IMR-90 (cell line): Measurements from ENCODE around the gene LRRC47. TPM values are rescaled to one million over a fixed set of nuclear protein-coding genes. Genes with fewer than 3 reads are reported as not detected.
A peak's percentile ranks its signal among the peaks of the same experiment; 100 is the strongest.

Experiments
- ATAC-seq: fragments of 200-7000 bp; cut with Tn5 transposase; 2 replicates; pipeline ENCODE4 v1.9.1; 2020; ENCODE audit warnings: low read depth, mild to moderate bottlenecking, moderate library complexity
- BruUV-seq: library from RNA; stranded (reverse); fragments of 400-500 nt; replicated peaks from 2 replicates; lab custom pipeline; 2021; lab: Mats Ljungman, UMichigan
- CTCF ChIA-PET: fragments of 300-600 bp; formaldehyde crosslinking; extraction: SDS; loops from one replicate; lab custom pipeline; 2021; ENCODE audit warnings: antibody characterized with exemption; lab: Yijun Ruan, JAX
- POLR2A ChIA-PET: fragments of 300-600 bp; sonication (Branson Sonifier 250); formaldehyde crosslinking; loops from one replicate; lab custom pipeline; 2022; ENCODE audit warnings: antibody characterized with exemption; ENCODE audit not compliant: unreplicated experiment; lab: Charles Lee
- DNase-seq: peaks from one replicate; pipeline ENCODE4 v3.0.0; 2013
- H2AFZ ChIP-seq: replicated peaks from 2 replicates; pipeline ENCODE3; 2013; ENCODE audit warnings: low read length, mild to moderate bottlenecking; ENCODE audit not compliant: poor library complexity
- H2AK5ac ChIP-seq: 2 replicates; pipeline ENCODE4 v1.6.1; 2013; ENCODE audit warnings: low read depth, low read length, inconsistent platforms
- H2AK9ac ChIP-seq: replicated peaks from 2 replicates; pipeline ENCODE3; 2013; ENCODE audit warnings: mild to moderate bottlenecking, low read depth, low read length, moderate library complexity; ENCODE audit not compliant: poor library complexity
- H2BK120ac ChIP-seq: 2 replicates; pipeline ENCODE4 v1.6.1; 2013; ENCODE audit warnings: low read depth, low read length, inconsistent platforms
- H2BK15ac ChIP-seq: 3 replicates; pipeline ENCODE4 v1.6.1; 2013; ENCODE audit warnings: low read depth, low read length, inconsistent platforms
- H2BK20ac ChIP-seq: 2 replicates; pipeline ENCODE4 v1.6.1; 2013; ENCODE audit warnings: low read depth, mild to moderate bottlenecking, inconsistent platforms, low read length, moderate library complexity
- H2BK5ac ChIP-seq: 2 replicates; pipeline ENCODE4 v1.6.1; 2013; ENCODE audit warnings: mild to moderate bottlenecking, low read depth, low read length, inconsistent platforms; ENCODE audit not compliant: poor library complexity, severe bottlenecking
- H3K14ac ChIP-seq: replicated peaks from 2 replicates; pipeline ENCODE4 v1.6.1; 2013; ENCODE audit warnings: low read depth, low read length, inconsistent platforms
- H3K18ac ChIP-seq: 2 replicates; pipeline ENCODE4 v1.6.1; 2013; ENCODE audit warnings: low read depth, low read length, control low read depth
- H3K23ac ChIP-seq: 2 replicates; pipeline ENCODE4 v1.6.1; 2013; ENCODE audit warnings: low read depth, low read length, inconsistent platforms
- H3K27ac ChIP-seq: 2 replicates; pipeline ENCODE4 v1.5.1; 2013; ENCODE audit warnings: mild to moderate bottlenecking, control low read depth, low read length; ENCODE audit not compliant: insufficient read depth
- H3K27me3 ChIP-seq: 2 replicates; pipeline ENCODE4 v1.6.1; 2013; ENCODE audit warnings: low read length; ENCODE audit not compliant: control insufficient read depth, insufficient read depth
- H3K36me3 ChIP-seq: 2 replicates; pipeline ENCODE4 v1.6.1; 2013; ENCODE audit warnings: low read length, mixed read lengths; ENCODE audit not compliant: control insufficient read depth, insufficient read depth
- H3K4ac ChIP-seq: 2 replicates; pipeline ENCODE4 v1.6.1; 2013; ENCODE audit warnings: low read depth, low read length, inconsistent platforms
- H3K4me1 ChIP-seq: 2 replicates; pipeline ENCODE4 v1.6.1; 2013; ENCODE audit warnings: low read length, mixed read lengths; ENCODE audit not compliant: control insufficient read depth, insufficient read depth
- H3K4me2 ChIP-seq: 2 replicates; pipeline ENCODE4 v1.6.1; 2013; ENCODE audit warnings: low read depth, mild to moderate bottlenecking, control low read depth, low read length, moderate library complexity
- H3K4me3 ChIP-seq: 2 replicates; pipeline ENCODE4 v1.5.1; 2013; ENCODE audit warnings: low read depth, mild to moderate bottlenecking, control low read depth, low read length, moderate library complexity; ENCODE audit not compliant: insufficient read depth
- H3K56ac ChIP-seq: 2 replicates; pipeline ENCODE4 v1.6.1; 2013; ENCODE audit warnings: low read length, inconsistent platforms; ENCODE audit not compliant: insufficient read depth; ENCODE audit errors: extremely low read depth
- H3K79me1 ChIP-seq, 2 experiments: 2 replicates each; pipeline ENCODE4 v1.6.1; 2013; ENCODE audit warnings: low read length in 2 of 2, inconsistent platforms in 1 of 2, low read depth in 1 of 2
- H3K9ac ChIP-seq: 2 replicates; pipeline ENCODE4 v1.6.1; 2013; ENCODE audit warnings: low read depth, low read length, control low read depth
- H3K9me1 ChIP-seq: 2 replicates; pipeline ENCODE4 v1.6.1; 2013; ENCODE audit warnings: low read length, inconsistent platforms; ENCODE audit not compliant: insufficient read depth
- H3K9me3 ChIP-seq: 2 replicates; pipeline ENCODE4 v1.6.1; 2013; ENCODE audit warnings: low read length; ENCODE audit not compliant: control insufficient read depth, insufficient read depth
- H4K20me1 ChIP-seq: 2 replicates; pipeline ENCODE4 v1.6.1; 2013; ENCODE audit warnings: low read length, inconsistent platforms; ENCODE audit not compliant: insufficient read depth
- H4K5ac ChIP-seq: 2 replicates; pipeline ENCODE4 v1.6.1; 2013; ENCODE audit warnings: mild to moderate bottlenecking, low read depth, low read length, control low read depth
- H4K8ac ChIP-seq, 2 experiments: 2 replicates each; pipeline ENCODE4 v1.6.1; 2013; ENCODE audit warnings: low read depth in 2 of 2, low read length in 2 of 2, control low read depth in 1 of 2, inconsistent platforms in 1 of 2
- H4K91ac ChIP-seq: 2 replicates; pipeline ENCODE4 v1.6.1; 2013; ENCODE audit warnings: low read depth, low read length, inconsistent platforms; ENCODE audit not compliant: insufficient read depth
- CEBPB ChIP-seq: IDR thresholded peaks from 2 replicates; pipeline ENCODE4 v1.6.1; 2012; ENCODE audit warnings: low read depth, low read length, improper control_type of control experiment
- FOS ChIP-seq: fragments of 150-350 bp; IDR thresholded peaks from 2 replicates; pipeline ENCODE4 v1.6.1; 2016; ENCODE audit warnings: low read depth, low read length
- MXI1 ChIP-seq: IDR thresholded peaks from 2 replicates; pipeline ENCODE4 v1.6.1; 2012; ENCODE audit warnings: low read depth, mild to moderate bottlenecking, low read length, moderate library complexity, borderline replicate concordance
- RCOR1 ChIP-seq: IDR thresholded peaks from 2 replicates; pipeline ENCODE4 v1.6.1; 2012; ENCODE audit warnings: mild to moderate bottlenecking, low read length, improper control_type of control experiment; ENCODE audit not compliant: insufficient replicate concordance
- WGBS, 2 experiments: methylation state at CpG; one replicate each; pipeline versions ENCODE4 v1.1.5 to v1.1.7; 2013; ENCODE audit warnings: missing lambda C conversion rate in 2 of 2; ENCODE audit not compliant: insufficient read length in 1 of 2; ENCODE audit errors: extremely low coverage in 2 of 2; 5-methylcytosine and 5-hydroxymethylcytosine counted together
- dilution Hi-C: fragments of 300-500 bp; cut with HindIII; formaldehyde crosslinking; loops from one replicate; pipeline ENCODE4 v1.14.3; 2018; ENCODE audit warnings: low sequenced_read_pairs; ENCODE audit not compliant: unreplicated experiment
- in situ Hi-C: fragments of 300-500 bp; cut with MboI; formaldehyde crosslinking; loops from 3 replicates; pipeline ENCODE4 v1.14.3; 2019; ENCODE audit warnings: low sequenced_read_pairs, inconsistent platforms, mixed read lengths
- intact Hi-C: fragments of 100-400 bp; cut with micrococcal nuclease; formaldehyde crosslinking; loops from 2 replicates; pipeline ENCODE4 v1.10.0; 2022
- polyA plus RNA-seq, 3 experiments: library from polyadenylated mRNA; depleted of rRNA; stranded (reverse); fragments of >200 nt; gene quantifications; 2 replicates each; pipeline ENCODE4 v1.2.3, GENCODE V29; 2012; ENCODE audit warnings: low replicate concordance in 1 of 3
- total RNA-seq: library from RNA; depleted of rRNA; stranded (reverse); fragments of >200 nt; gene quantifications from 2 replicates; pipeline ENCODE4 v1.2.3, GENCODE V29; 2012

LRRC47 gene
- total and polyA plus RNA-seq, 2 of the 4 experiments (the other 2 are of a cell fraction): 15.2 to 19.7 TPM

GRCh38 chr1:3761296-3762010 lies 34.8 kb downstream of the LRRC47 start:
- ChIA-PET POLR2A (no interaction called here), CTCF (no interaction called here)
- intact Hi-C loops (no loop called here), dilution Hi-C loops (no loop called here), in situ Hi-C loops (no loop called here)
- H3K9me3 ChIP-seq: peaks cover 2% of the 10 kb centered on the region
- H3K4ac ChIP-seq: no peak overlapping the region
- no peak overlapping the region for H3K23ac ChIP-seq
- no peak overlapping the region for H3K9ac ChIP-seq
- H4K20me1 ChIP-seq: no peaks in the 10 kb centered on the region
- no peaks in the 10 kb centered on the region for H3K4me1 ChIP-seq
- H3K4me2 ChIP-seq: no peak overlapping the region
- no peak for ATAC-seq
- no peak overlapping the region for H3K14ac ChIP-seq
- no peak overlapping the region for H2BK15ac ChIP-seq
- H2AFZ ChIP-seq: peak overlapping the region; percentile 21
- WGBS, 2 experiments: 72% methylated on average over 12 of the region's 17 CpGs; no CpG with 5 or more reads in 1 of the 2 experiments
- peaks cover 25% of the 10 kb centered on the region for H3K27me3 ChIP-seq
- H2BK120ac ChIP-seq: no peak overlapping the region
- no TSS peak for BruUV-seq
- no peak overlapping the region for H3K18ac ChIP-seq
- no peak overlapping the region for H2AK5ac ChIP-seq
- no peaks in the 10 kb centered on the region for H3K9me1 ChIP-seq
- H3K36me3 ChIP-seq: no peaks in the 10 kb centered on the region
- no peak overlapping the region for H3K56ac ChIP-seq
- no peak overlapping the region for H2AK9ac ChIP-seq
- no peaks in the 10 kb centered on the region for H3K79me1 ChIP-seq
- H3K27ac ChIP-seq: no peak overlapping the region
- no peak overlapping the region for H2BK5ac ChIP-seq
- no peak overlapping the region for H4K5ac ChIP-seq
- no peak overlapping the region for H4K8ac ChIP-seq
- TF ChIP-seq MXI1 (no peak), RCOR1 (no peak), FOS (no peak), CEBPB (no peak)
- H3K4me3 ChIP-seq: no peak overlapping the region
- no peak overlapping the region for H2BK20ac ChIP-seq
- no peak overlapping the region for H4K91ac ChIP-seq
- no peak for DNase-seq
